ENCODE measurements around the gene PDE4B. TPM values are rescaled to one million over a fixed set of nuclear protein-coding genes. Genes with fewer than 3 reads are reported as not detected.
A peak's percentile ranks its signal among the peaks of the same experiment; 100 is the strongest.

Gene PDE4B
- total RNA-seq, 1 donor from 2014 or later, result 1.2 TPM

GRCh38 chr1:66335125-66335524 is 542.4 kb downstream of the PDE4B start:
- Histone ChIP-seq H3K27ac (no peak overlapping the region), H3K4me3 (no peak overlapping the region), H3K79me2 (ENCODE audit: low read depth) (no peaks in the 10 kb centered on the region), H3K4me1 (peaks cover 38% of the 10 kb centered on the region), H3K27me3 (no peaks in the 10 kb centered on the region), H3K36me3 (no peaks in the 10 kb centered on the region), H3F3A (ENCODE audit: low read depth) (peaks cover 5% of the 10 kb centered on the region), H3K9me3 (ENCODE audit: low read depth) (no peaks in the 10 kb centered on the region), H4K20me1 (ENCODE audit: low read depth) (no peaks in the 10 kb centered on the region), H3K4me2 (no peak overlapping the region), H3K9ac (no peak overlapping the region), H2AFZ (replicated peaks) (no peak overlapping the region)
- Mint-ChIP-seq H3K27me3 (ENCODE audit: insufficient read depth, low read depth) (peaks cover 2% of the 10 kb centered on the region), H3K4me3 (peak overlapping the region; percentile 75), H3K4me1 (peaks cover 64% of the 10 kb centered on the region), H3K36me3 (peaks cover 11% of the 10 kb centered on the region), H3K27ac (peak overlapping the region; percentile 6), H3K9me3 (no peaks in the 10 kb centered on the region)
- TF ChIP-seq, protein P1, sequence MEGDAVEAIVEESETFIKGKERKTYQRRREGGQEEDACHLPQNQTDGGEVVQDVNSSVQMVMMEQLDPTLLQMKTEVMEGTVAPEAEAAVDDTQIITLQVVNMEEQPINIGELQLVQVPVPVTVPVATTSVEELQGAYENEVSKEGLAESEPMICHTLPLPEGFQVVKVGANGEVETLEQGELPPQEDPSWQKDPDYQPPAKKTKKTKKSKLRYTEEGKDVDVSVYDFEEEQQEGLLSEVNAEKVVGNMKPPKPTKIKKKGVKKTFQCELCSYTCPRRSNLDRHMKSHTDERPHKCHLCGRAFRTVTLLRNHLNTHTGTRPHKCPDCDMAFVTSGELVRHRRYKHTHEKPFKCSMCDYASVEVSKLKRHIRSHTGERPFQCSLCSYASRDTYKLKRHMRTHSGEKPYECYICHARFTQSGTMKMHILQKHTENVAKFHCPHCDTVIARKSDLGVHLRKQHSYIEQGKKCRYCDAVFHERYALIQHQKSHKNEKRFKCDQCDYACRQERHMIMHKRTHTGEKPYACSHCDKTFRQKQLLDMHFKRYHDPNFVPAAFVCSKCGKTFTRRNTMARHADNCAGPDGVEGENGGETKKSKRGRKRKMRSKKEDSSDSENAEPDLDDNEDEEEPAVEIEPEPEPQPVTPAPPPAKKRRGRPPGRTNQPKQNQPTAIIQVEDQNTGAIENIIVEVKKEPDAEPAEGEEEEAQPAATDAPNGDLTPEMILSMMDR (IDR thresholded peaks at IDR 0.05), result no peak
- no peak for TF ChIP-seq EZH2 (IDR thresholded peaks at IDR 0.05)
- TF ChIP-seq EZH2phosphoT487 (IDR thresholded peaks at IDR 0.05), result no peak
- DNase-seq (ENCODE audit: low spot score), result no peak

GRCh38 chr1:66335859-66336640 is 543.4 kb downstream of the PDE4B start:
- peaks cover 56% of the 10 kb centered on the region for H3K4me1 Mint-ChIP-seq
- no peak overlapping the region for H3K27ac ChIP-seq
- peaks cover 5% of the 10 kb centered on the region for H3F3A ChIP-seq (ENCODE audit: low read depth)
- TF ChIP-seq EZH2phosphoT487 (IDR thresholded peaks at IDR 0.05), result no peak
- H2AFZ ChIP-seq (replicated peaks), result peak overlapping the region; percentile 11
- H3K36me3 ChIP-seq, result no peaks in the 10 kb centered on the region
- H3K4me1 ChIP-seq, result peaks cover 33% of the 10 kb centered on the region
- no peak overlapping the region for H3K4me3 ChIP-seq
- H3K27me3 Mint-ChIP-seq (ENCODE audit: insufficient read depth, low read depth), result peaks cover 2% of the 10 kb centered on the region
- H4K20me1 ChIP-seq (ENCODE audit: low read depth), result no peaks in the 10 kb centered on the region
- peak overlapping the region; percentile 78 for H3K4me3 Mint-ChIP-seq
- no peak overlapping the region for H3K9ac ChIP-seq
- no peaks in the 10 kb centered on the region for H3K27me3 ChIP-seq
- H3K4me2 ChIP-seq, result peak overlapping the region; percentile 3
- peaks cover 11% of the 10 kb centered on the region for H3K36me3 Mint-ChIP-seq
- peak overlapping the region; percentile 96 for H3K27ac Mint-ChIP-seq
- no peak for DNase-seq (ENCODE audit: low spot score)
- H3K79me2 ChIP-seq (ENCODE audit: low read depth), result no peaks in the 10 kb centered on the region
- no peaks in the 10 kb centered on the region for H3K9me3 Mint-ChIP-seq
- no peaks in the 10 kb centered on the region for H3K9me3 ChIP-seq (ENCODE audit: low read depth)

- Mint-ChIP-seq H3K36me3 (peaks cover 12% of the 10 kb centered on the region), H3K4me3 (peak overlapping the region; percentile 78), H3K4me1 (peaks cover 56% of the 10 kb centered on the region), H3K27me3 (ENCODE audit: insufficient read depth, low read depth) (peaks cover 2% of the 10 kb centered on the region), H3K9me3 (no peaks in the 10 kb centered on the region), H3K27ac (peak overlapping the region; percentile 96)
- H4K20me1 ChIP-seq (ENCODE audit: low read depth), result no peaks in the 10 kb centered on the region
- H3K9ac ChIP-seq, result no peak overlapping the region
- no peak overlapping the region for H3K27ac ChIP-seq
- DNase-seq (ENCODE audit: low spot score), result no peak
- no peak overlapping the region for H3K4me3 ChIP-seq
- H3F3A ChIP-seq (ENCODE audit: low read depth), result peaks cover 5% of the 10 kb centered on the region
- no peaks in the 10 kb centered on the region for H3K9me3 ChIP-seq (ENCODE audit: low read depth)
- H3K79me2 ChIP-seq (ENCODE audit: low read depth), result no peaks in the 10 kb centered on the region
- H3K4me1 ChIP-seq, result peaks cover 29% of the 10 kb centered on the region
- H2AFZ ChIP-seq (replicated peaks), result no peak overlapping the region
- H3K27me3 ChIP-seq, result no peaks in the 10 kb centered on the region
- H3K4me2 ChIP-seq, result no peak overlapping the region
- H3K36me3 ChIP-seq, result no peaks in the 10 kb centered on the region
- TF ChIP-seq EZH2 (IDR thresholded peaks at IDR 0.05) (no peak), EZH2phosphoT487 (IDR thresholded peaks at IDR 0.05) (no peak)
Observed at GRCh38 chr1:66336641-66336990, 543.9 kb downstream of the PDE4B start.

DNA sequence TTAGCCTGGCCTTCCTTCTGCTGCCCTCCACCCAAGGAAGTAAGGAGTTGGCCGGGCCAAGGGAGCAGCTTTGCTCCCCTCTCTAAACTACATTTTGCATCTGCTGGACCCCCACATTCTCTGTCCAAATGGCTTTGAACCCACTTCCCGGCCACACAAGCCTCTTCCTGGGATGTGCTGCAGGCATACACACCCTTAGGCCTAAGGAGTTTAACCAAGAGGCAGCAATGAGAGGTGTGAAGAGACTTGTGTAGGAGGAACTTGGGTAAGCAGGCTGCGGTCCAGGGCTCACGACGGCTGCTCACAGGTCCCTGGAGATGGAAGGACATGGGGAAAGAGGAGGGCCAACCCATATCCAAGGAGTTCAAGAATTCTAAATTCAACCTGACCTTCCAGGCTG is 544.6 kb downstream of the PDE4B start:
- Histone ChIP-seq H3K27ac (no peak overlapping the region), H4K20me1 (ENCODE audit: low read depth) (no peaks in the 10 kb centered on the region), H3K9ac (no peak overlapping the region), H2AFZ (replicated peaks) (no peak overlapping the region), H3K79me2 (ENCODE audit: low read depth) (no peaks in the 10 kb centered on the region), H3K27me3 (no peaks in the 10 kb centered on the region), H3K4me2 (no peak overlapping the region), H3K4me1 (peaks cover 24% of the 10 kb centered on the region), H3K9me3 (ENCODE audit: low read depth) (no peaks in the 10 kb centered on the region), H3F3A (ENCODE audit: low read depth) (no peaks in the 10 kb centered on the region), H3K36me3 (no peaks in the 10 kb centered on the region), H3K4me3 (no peak overlapping the region)
- Mint-ChIP-seq H3K4me3 (no peak overlapping the region), H3K9me3 (no peaks in the 10 kb centered on the region), H3K27me3 (ENCODE audit: insufficient read depth, low read depth) (peaks cover 2% of the 10 kb centered on the region), H3K27ac (peak overlapping the region; percentile 68), H3K4me1 (peaks cover 49% of the 10 kb centered on the region), H3K36me3 (peaks cover 14% of the 10 kb centered on the region)
- no peak for TF ChIP-seq EZH2phosphoT487 (IDR thresholded peaks at IDR 0.05)
- TF ChIP-seq, protein P1 (IDR thresholded peaks at IDR 0.05), result no peak
- TF ChIP-seq EZH2 (IDR thresholded peaks at IDR 0.05), result no peak
- no peak for DNase-seq (ENCODE audit: low spot score)
